Measurements from ENCODE around the gene CTXND1. TPM values are rescaled to one million over a fixed set of nuclear protein-coding genes. Genes with fewer than 3 reads are reported as not detected.

Gene CTXND1
- total RNA-seq, 2 donors from 2014 or later = 0.05 TPM; not detected in 1

- intact Hi-C loops (cut with DNase I) = loop anchor here in 1 of 2 donors (10.0 kb wide), 1 partner anchor 98 kb away; the partner anchor contains the start of gene ZFAND6
- DNase-seq (ENCODE audit: low spot score) = peak; percentile 98
Observed at GRCh38 chr15:80152180-80152895, 99.7 kb downstream of the CTXND1 start.

DNA sequence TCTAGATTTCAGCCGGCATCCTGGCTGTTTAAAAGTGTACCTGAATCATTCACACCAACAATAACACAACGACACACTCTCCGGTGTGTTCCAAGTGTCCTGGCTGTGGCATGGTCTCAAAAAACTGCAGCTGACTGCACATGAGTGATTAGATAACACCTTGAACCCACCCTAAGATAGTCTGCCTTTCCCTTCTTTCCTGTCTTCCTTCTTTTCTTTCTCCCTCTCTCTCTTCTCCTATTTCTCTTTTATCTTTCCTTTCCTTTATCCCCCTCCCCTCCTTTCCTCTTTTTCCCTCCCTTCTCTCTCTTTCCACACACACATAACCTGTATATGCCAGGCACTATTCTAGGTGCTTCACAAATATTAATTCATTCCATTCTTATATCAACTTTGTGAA, 100.4 kb downstream of the CTXND1 start:
- intact Hi-C loops (cut with DNase I) = loop anchor here in 1 of 2 donors (10.0 kb wide), 1 partner anchor 97 kb away; the partner anchor contains the start of gene ZFAND6
- DNase-seq (ENCODE audit: low spot score) = no peak

GRCh38 chr15:80151148-80151547, 100.9 kb downstream of the CTXND1 start:
- intact Hi-C loops (cut with DNase I) = loop anchor here in 1 of 2 donors (10.0 kb wide), 1 partner anchor 96 kb away; the partner anchor contains the start of gene ZFAND6
- no peak for DNase-seq (ENCODE audit: low spot score)

Other genes starting within 250 kb of the CTXND1 start
- 10 to 100 TPM; 45.4 to 62.9 TPM for gene ZFAND6, start 192.5 kb downstream of the CTXND1 start, total RNA-seq
- 10 to 100 TPM; 20.5 to 22.4 TPM for gene FAH, start 99.2 kb downstream of the CTXND1 start, total RNA-seq
- gene ARNT2, start 152.2 kb upstream of the CTXND1 start, total RNA-seq = 10 to 100 TPM in 1 of 2 donors, 1 to 10 TPM in 1; 3.7 to 10.1 TPM

All from posterior vena cava (tissue), 2 donors.